SK-N-SH (cell line): ENCODE measurements around the gene CNTNAP1. TPM values are rescaled to one million over a fixed set of nuclear protein-coding genes. Genes with fewer than 3 reads are reported as not detected.

Source experiments
- CTCF ChIA-PET: fragments of 300-600, 350-600 bp; formaldehyde crosslinking; extraction: SDS; loops from one replicate; lab custom pipeline; 2021; lab: Yijun Ruan, JAX
- POLR2A ChIA-PET: fragments of 350-600 bp; sonication (Branson Sonifier 250); formaldehyde crosslinking; extraction: SDS; loops from one replicate; lab custom pipeline; 2020; ENCODE audit warnings: antibody characterized with exemption, inconsistent platforms; lab: Yijun Ruan, JAX
- DNase-seq: peaks from one replicate; pipeline ENCODE4 v3.0.0; 2012
- H2AFZ ChIP-seq: fragments of 200-600 bp; sonication (generic); 2 replicates; pipeline ENCODE4 v1.8.1; 2016; ENCODE audit warnings: antibody characterized with exemption, mild to moderate bottlenecking, low read depth
- H3F3A ChIP-seq: fragments of 200-600 bp; sonication (generic); replicated peaks from 2 replicates; pipeline ENCODE3; 2016; ENCODE audit warnings: antibody characterized with exemption, mild to moderate bottlenecking; ENCODE audit not compliant: insufficient read depth
- H3K27ac ChIP-seq, 2 experiments: fragments of 200-500 bp in 1 of 2; fragments of 200-600 bp in 1 of 2; sonication (Bioruptor generic) in 1 of 2; sonication (generic), shearing (Covaris generic) in 1 of 2; 2 replicates each; pipeline versions ENCODE4 v1.5.1 to v1.6.1; 2014 to 2016; ENCODE audit warnings: low read depth in 2 of 2, inconsistent platforms in 1 of 2, low read length in 1 of 2, mild to moderate bottlenecking in 1 of 2, mixed read lengths in 1 of 2
- H3K27me3 ChIP-seq: fragments of 200-600 bp; sonication (generic), shearing (Covaris generic); 2 replicates; pipeline ENCODE4 v1.6.1; 2016; ENCODE audit warnings: mixed run types; ENCODE audit not compliant: insufficient read depth
- H3K36me3 ChIP-seq, 2 experiments: fragments of 200-500 bp in 1 of 2; fragments of 200-600 bp in 1 of 2; sonication (Bioruptor generic) in 1 of 2; sonication (generic) in 1 of 2; replicated peaks in 1 of 2; 2 replicates each; pipeline versions ENCODE3 to v1.5.1; 2014 to 2016; ENCODE audit warnings: low read length in 1 of 2, mild to moderate bottlenecking in 1 of 2; ENCODE audit not compliant: insufficient read depth in 2 of 2, control insufficient read depth in 1 of 2
- H3K4me1 ChIP-seq, 2 experiments: fragments of 200-500 bp in 1 of 2; fragments of 200-600 bp in 1 of 2; sonication (Bioruptor generic) in 1 of 2; sonication (generic), shearing (Covaris generic) in 1 of 2; 2 replicates each; pipeline versions ENCODE4 v1.5.1 to v1.6.1; 2014 to 2016; ENCODE audit warnings: low read depth in 1 of 2, low read length in 1 of 2, mixed run types in 1 of 2; ENCODE audit not compliant: insufficient read depth in 2 of 2, control insufficient read depth in 1 of 2
- H3K4me2 ChIP-seq: fragments of 200-600 bp; sonication (generic), shearing (Covaris generic); 2 replicates; pipeline ENCODE4 v1.6.1; 2017; ENCODE audit warnings: mixed run types
- H3K4me3 ChIP-seq, 2 experiments: fragments of 200-500 bp in 1 of 2; fragments of 200-600 bp in 1 of 2; sonication (Bioruptor generic) in 1 of 2; sonication (generic), shearing (Covaris generic) in 1 of 2; 2 replicates each; pipeline versions ENCODE4 v1.5.1 to v1.8.1; 2014 to 2016; ENCODE audit warnings: low read depth in 2 of 2, inconsistent platforms in 1 of 2, low read length in 1 of 2, mild to moderate bottlenecking in 1 of 2, mixed read lengths in 1 of 2, moderate library complexity in 1 of 2
- H3K79me2 ChIP-seq: fragments of 200-600 bp; sonication (generic); 2 replicates; pipeline ENCODE4 v1.8.1; 2017; ENCODE audit warnings: mild to moderate bottlenecking; ENCODE audit not compliant: insufficient read depth
- H3K9ac ChIP-seq: fragments of 200-600 bp; sonication (generic); 2 replicates; pipeline ENCODE4 v1.6.1; 2017; ENCODE audit warnings: mixed run types
- H3K9me2 ChIP-seq: fragments of 200-600 bp; sonication (generic); 2 replicates; pipeline ENCODE4 v1.6.1; 2017; ENCODE audit warnings: mixed run types
- H3K9me3 ChIP-seq: fragments of 200-600 bp; sonication (generic); 2 replicates; pipeline ENCODE4 v1.6.1; 2017; ENCODE audit warnings: mixed run types, mild to moderate bottlenecking, moderate library complexity
- H4K20me1 ChIP-seq: fragments of 200-600 bp; sonication (generic); 2 replicates; pipeline ENCODE4 v1.6.1; 2017; ENCODE audit warnings: mild to moderate bottlenecking, mixed run types; ENCODE audit not compliant: insufficient read depth
- CHD2 ChIP-seq: fragments of 150-350 bp; IDR thresholded peaks from 2 replicates; pipeline ENCODE4 v1.6.1; 2018; ENCODE audit warnings: low read length; ENCODE audit not compliant: partially characterized antibody
- CTCF ChIP-seq: fragments of 200-600 bp; sonication (generic); IDR thresholded peaks from 2 replicates; pipeline ENCODE4 v1.6.1; 2017; ENCODE audit warnings: antibody characterized with exemption, mild to moderate bottlenecking, moderate library complexity
- ELF1 ChIP-seq: IDR thresholded peaks from 2 replicates; pipeline ENCODE4 v1.4.0; 2012
- FOSL2 ChIP-seq: IDR thresholded peaks from 2 replicates; pipeline ENCODE4 v1.4.0; 2012; ENCODE audit warnings: low read depth, mild to moderate bottlenecking, moderate library complexity, borderline replicate concordance
- FOXJ3 ChIP-seq: sonication (generic); formaldehyde crosslinking; IDR thresholded peaks from 2 replicates; pipeline ENCODE4 v1.5.1; 2020; ENCODE audit warnings: mild to moderate bottlenecking, missing genetic modification reagents
- FOXM1 ChIP-seq: IDR thresholded peaks from 2 replicates; pipeline ENCODE4 v1.4.0; 2012; ENCODE audit warnings: low read depth, mild to moderate bottlenecking
- GABPA ChIP-seq: IDR thresholded peaks from 2 replicates; pipeline ENCODE4 v1.4.0; 2012; ENCODE audit warnings: low read depth, mild to moderate bottlenecking
- MAX ChIP-seq: IDR thresholded peaks from 2 replicates; pipeline ENCODE4 v1.4.0; 2012; ENCODE audit warnings: low read depth
- MXI1 ChIP-seq: IDR thresholded peaks from 2 replicates; pipeline ENCODE4 v1.6.1; 2012; ENCODE audit warnings: mild to moderate bottlenecking, low read depth, low read length, improper control_type of control experiment
- NRF1 ChIP-seq: IDR thresholded peaks from 2 replicates; pipeline ENCODE4 v1.6.1; 2012; ENCODE audit warnings: low read depth, mild to moderate bottlenecking, low read length
- POLR2AphosphoS5 ChIP-seq: IDR thresholded peaks from 2 replicates; pipeline ENCODE4 v1.6.1; 2012; ENCODE audit warnings: low read depth, low read length
- RAD21 ChIP-seq: IDR thresholded peaks from 2 replicates; pipeline ENCODE4 v1.6.1; 2012; ENCODE audit warnings: mild to moderate bottlenecking, low read length
- RCOR1 ChIP-seq: fragments of 150-350 bp; IDR thresholded peaks from 2 replicates; pipeline ENCODE4 v1.6.1; 2017; ENCODE audit warnings: antibody characterized with exemption, low read length
- REST ChIP-seq: IDR thresholded peaks from 2 replicates; pipeline ENCODE4 v1.6.1; 2012; ENCODE audit warnings: mild to moderate bottlenecking, low read depth, low read length, moderate library complexity
- RXRA ChIP-seq: IDR thresholded peaks from 2 replicates; pipeline ENCODE4 v1.4.0; 2012; ENCODE audit warnings: low read depth, mild to moderate bottlenecking, borderline replicate concordance
- SMC3 ChIP-seq: IDR thresholded peaks from 2 replicates; pipeline ENCODE4 v1.6.1; 2012; ENCODE audit warnings: low read depth, low read length, improper control_type of control experiment
- TEAD4 ChIP-seq: IDR thresholded peaks from 2 replicates; pipeline ENCODE4 v1.4.0; 2012; ENCODE audit warnings: mild to moderate bottlenecking, borderline replicate concordance; ENCODE audit not compliant: insufficient read depth
- YY1 ChIP-seq: IDR thresholded peaks from 2 replicates; pipeline ENCODE4 v1.4.0; 2012; ENCODE audit warnings: low read depth, mild to moderate bottlenecking
- WGBS: methylation state at CpG from one replicate; pipeline ENCODE4 v1.1.6; 2017; ENCODE audit warnings: low lambda C conversion rate; 5-methylcytosine and 5-hydroxymethylcytosine counted together
- polyA plus RNA-seq, 3 experiments: library from polyadenylated mRNA; depleted of rRNA; stranded (reverse); fragments of >200 nt; gene quantifications; 2 replicates each; pipeline ENCODE4 v1.2.3, GENCODE V29; 2012

Gene CNTNAP1
- polyA plus RNA-seq, 1 of the 3 experiments (the other 2 are of a cell fraction): 92.7 TPM

- H3K9me3 ChIP-seq: no peaks in the 10 kb centered on the region
- no peaks in the 10 kb centered on the region for H3K36me3 ChIP-seq
- H3K4me1 ChIP-seq: peaks cover 11 to 51% of the 10 kb centered on the region in 2 experiments
- H3K27ac ChIP-seq: peak overlapping the region; percentile 87 to 99
- POLR2A ChIA-PET: interaction anchor here (0.6 to 6.0 kb wide), 8 partner anchors 22 to 102 kb away, joined by 3 to 63 read pairs (median 3); partner anchors contain the start of genes PSMC3IP, RETREG3 and TUBG1
- no peaks in the 10 kb centered on the region for H3K27me3 ChIP-seq
- H4K20me1 ChIP-seq: peaks cover 13% of the 10 kb centered on the region
- peak overlapping the region; percentile 78 for H3K9ac ChIP-seq
- H3K4me3 ChIP-seq: peak overlapping the region; percentile 28 to 50
- WGBS: 42% methylated on average over 44 of the region's 78 CpGs
- peaks cover 23% of the 10 kb centered on the region for H3K79me2 ChIP-seq
- CTCF ChIA-PET: interaction anchor here (0.6 to 8.9 kb wide), 39 partner anchors 9 to 145 kb away, joined by 3 to 221 read pairs (median 4); partner anchors contain the start of genes BECN1, COASY, MLX and NAGLU
- DNase-seq: peak; percentile 86
- H3K4me2 ChIP-seq: peak overlapping the region; percentile 90
- peak; percentile 63; the same call in 1 of the 2 replicates for TF ChIP-seq RCOR1
- peak; percentile 86 for TF ChIP-seq SMC3
- peak; percentile 74 for TF ChIP-seq CTCF
- TF ChIP-seq GABPA: no peak
- peak; percentile 42; the same call in 1 of the 2 replicates for TF ChIP-seq ELF1
- no peak for TF ChIP-seq FOXJ3 (CRISPR knock-in tag)
- TF ChIP-seq MXI1: peak; percentile 80
- peak; percentile 95 for TF ChIP-seq MAX
- 0 out of 2 replicates have a peak, but pooled peaks have one; percentile 14 for TF ChIP-seq TEAD4
- 0 out of 2 replicates have a peak, but pooled peaks have one; percentile 49 for TF ChIP-seq YY1
- no peak for TF ChIP-seq RXRA
- TF ChIP-seq RAD21: peak; percentile 70
- H3F3A ChIP-seq: peaks cover 33% of the 10 kb centered on the region
- peak overlapping the region; percentile 84 for H2AFZ ChIP-seq
- H3K9me2 ChIP-seq: no peaks in the 10 kb centered on the region
These were observed 2.6 kb upstream of the CNTNAP1 start for GRCh38 chr17:42679492-42680330.

GRCh38 chr17:42680331-42680808 lies 2.0 kb upstream of the CNTNAP1 start:
- H3F3A ChIP-seq: peaks cover 33% of the 10 kb centered on the region
- H2AFZ ChIP-seq: 0 out of 2 replicates have a peak overlapping the region, but pooled peaks have one; percentile 84
- H3K9ac ChIP-seq: no peak overlapping the region
- H3K36me3 ChIP-seq: peaks cover 0 to 6% of the 10 kb centered on the region in 2 experiments
- no peak overlapping the region for H3K4me3 ChIP-seq
- WGBS: 92% methylated on average over 19 of the region's 20 CpGs
- peak overlapping the region; percentile 90; the same call in 1 of the 2 replicates for H3K4me2 ChIP-seq
- no peaks in the 10 kb centered on the region for H3K9me3 ChIP-seq
- ChIA-PET POLR2A (interaction anchor here (0.6 to 6.0 kb wide), 6 partner anchors 13 to 103 kb away, joined by 3 to 63 read pairs (median 4); partner anchors contain the start of genes PSMC3IP, RETREG3 and TUBG1), CTCF (interaction anchor here (0.8 to 8.9 kb wide), 26 partner anchors 9 to 112 kb away, joined by 3 to 221 read pairs (median 5); partner anchors contain the start of genes MLX, PSMC3IP, RETREG3 and TUBG1)
- peak overlapping the region; percentile 87 to 99; a peak in 2 of 4 replicates for H3K27ac ChIP-seq
- H3K9me2 ChIP-seq: no peaks in the 10 kb centered on the region
- peaks cover 10 to 45% of the 10 kb centered on the region in 2 experiments for H3K4me1 ChIP-seq
- DNase-seq: no peak
- H3K27me3 ChIP-seq: no peaks in the 10 kb centered on the region
- peaks cover 6% of the 10 kb centered on the region for H4K20me1 ChIP-seq
- peaks cover 17% of the 10 kb centered on the region for H3K79me2 ChIP-seq
- TF ChIP-seq FOSL2: no peak
- TF ChIP-seq GABPA: no peak
- no peak for TF ChIP-seq CHD2
- no peak for TF ChIP-seq NRF1
- TF ChIP-seq POLR2AphosphoS5: no peak
- TF ChIP-seq ELF1: no peak
- TF ChIP-seq YY1: no peak
- no peak for TF ChIP-seq FOXM1
- no peak for TF ChIP-seq REST
- no peak for TF ChIP-seq RXRA
